ENCODE results near the gene ADGRL1.

- no peak for TF ChIP-seq GABPA (IDR thresholded peaks at IDR 0.05; ENCODE audit: borderline replicate concordance, insufficient read depth, low read length)
- TF ChIP-seq CTCF (IDR thresholded peaks at IDR 0.05; ENCODE audit: control extremely low read depth in 1 of 3, insufficient read depth in 1 of 3, low read depth in 1 of 3, low read length in 3 of 3), result no peak
- TF ChIP-seq JUN (IDR thresholded peaks at IDR 0.05; ENCODE audit: low read depth, low read length), result no peak
- no peak for TF ChIP-seq CHD1 (IDR thresholded peaks at IDR 0.05; ENCODE audit: low read depth, low read length)
These were observed 95.3 kb downstream of the ADGRL1 start for GRCh38 chr19:14110650-14111049.
